ENCODE data around the gene GPBAR1. TPM values are rescaled to one million over a fixed set of nuclear protein-coding genes. Genes with fewer than 3 reads are reported as not detected.

GPBAR1 gene
- total and polyA plus RNA-seq, 9 of the 15 experiments (the other 6 are each of a cell fraction or from before 2014, with no cell fraction given): not detected

GRCh38 chr2:218274586-218274985 lies 13.8 kb downstream of the GPBAR1 start (continued):
- TF ChIP-seq ZNF778 (CRISPR knock-in tag; IDR thresholded peaks at IDR 0.05) (no peak), BHLHE40 (IDR thresholded peaks at IDR 0.05; ENCODE audit: low read length) (no peak), MAFG (tag; conservative IDR thresholded peaks at IDR 0.05) (no peak), ZNF518B (CRISPR knock-in tag; IDR thresholded peaks at IDR 0.05) (no peak), KLF10 (CRISPR knock-in tag; IDR thresholded peaks at IDR 0.05) (no peak), KDM2B (CRISPR knock-in tag; IDR thresholded peaks at IDR 0.05) (no peak), PHF8 (IDR thresholded peaks at IDR 0.05; ENCODE audit: borderline replicate concordance, low read length) (no peak), ZNF318 (IDR thresholded peaks at IDR 0.05; ENCODE audit: borderline replicate concordance in 1 of 2, low read depth in 1 of 2) (no peak), PHF20 (IDR thresholded peaks at IDR 0.05; ENCODE audit: partially characterized antibody) (no peak)
- TF ChIP-seq, protein P1, sequence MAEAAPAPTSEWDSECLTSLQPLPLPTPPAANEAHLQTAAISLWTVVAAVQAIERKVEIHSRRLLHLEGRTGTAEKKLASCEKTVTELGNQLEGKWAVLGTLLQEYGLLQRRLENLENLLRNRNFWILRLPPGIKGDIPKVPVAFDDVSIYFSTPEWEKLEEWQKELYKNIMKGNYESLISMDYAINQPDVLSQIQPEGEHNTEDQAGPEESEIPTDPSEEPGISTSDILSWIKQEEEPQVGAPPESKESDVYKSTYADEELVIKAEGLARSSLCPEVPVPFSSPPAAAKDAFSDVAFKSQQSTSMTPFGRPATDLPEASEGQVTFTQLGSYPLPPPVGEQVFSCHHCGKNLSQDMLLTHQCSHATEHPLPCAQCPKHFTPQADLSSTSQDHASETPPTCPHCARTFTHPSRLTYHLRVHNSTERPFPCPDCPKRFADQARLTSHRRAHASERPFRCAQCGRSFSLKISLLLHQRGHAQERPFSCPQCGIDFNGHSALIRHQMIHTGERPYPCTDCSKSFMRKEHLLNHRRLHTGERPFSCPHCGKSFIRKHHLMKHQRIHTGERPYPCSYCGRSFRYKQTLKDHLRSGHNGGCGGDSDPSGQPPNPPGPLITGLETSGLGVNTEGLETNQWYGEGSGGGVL (CRISPR knock-in tag; IDR thresholded peaks at IDR 0.05): no peak

Data from K562 (cell line).